CD4-positive, alpha-beta T cell treated with Interleukin-21 for 1 hour (primary cell): Measurements from ENCODE around the gene STK32C.

Experiments
- DNase-seq: peaks from one replicate; pipeline ENCODE4 v3.0.0-alpha.2; 2020

STK32C gene

DNA sequence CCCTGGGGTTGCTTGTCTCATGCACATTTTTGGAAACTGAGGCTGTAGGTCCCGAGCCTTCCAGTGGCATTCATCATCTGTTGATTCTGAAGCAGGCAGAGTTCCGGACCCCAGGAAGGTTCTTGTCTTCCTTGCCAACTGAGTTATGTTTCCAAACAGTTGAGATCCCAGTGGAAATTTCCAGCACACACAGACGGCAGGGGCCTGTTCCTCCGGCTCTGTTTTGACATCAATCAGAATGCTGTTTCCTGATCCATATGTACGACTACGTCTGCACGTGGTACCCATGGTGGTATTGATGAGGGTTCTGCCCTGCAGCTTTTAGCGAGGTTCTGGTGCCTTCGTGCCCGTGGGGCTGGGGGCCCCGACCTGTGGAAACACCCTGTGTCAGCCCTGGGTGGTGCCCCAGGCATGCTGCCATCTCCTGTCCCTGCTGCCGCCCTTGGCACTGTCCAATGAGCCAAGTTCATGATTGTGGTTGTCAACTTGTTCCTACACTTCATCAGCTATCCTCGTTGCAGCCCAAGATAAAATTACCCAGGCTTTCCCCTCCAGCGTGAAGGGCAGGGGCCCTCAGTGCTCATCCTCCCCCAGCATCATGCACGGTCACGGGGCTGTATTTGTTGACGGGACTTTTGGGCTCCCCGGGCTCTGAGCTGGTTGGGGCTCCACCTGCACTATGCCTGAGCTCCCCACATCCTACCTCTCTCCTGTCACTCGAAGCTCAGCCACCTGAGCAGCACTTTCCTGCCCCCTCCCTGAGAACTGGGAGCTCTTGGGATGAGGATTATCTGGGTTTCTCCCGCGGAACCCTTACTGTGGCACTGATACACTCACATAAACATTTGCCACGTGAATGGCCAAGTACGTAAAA is 128.8 kb downstream of the STK32C start:
- DNase-seq = no peak

DNA sequence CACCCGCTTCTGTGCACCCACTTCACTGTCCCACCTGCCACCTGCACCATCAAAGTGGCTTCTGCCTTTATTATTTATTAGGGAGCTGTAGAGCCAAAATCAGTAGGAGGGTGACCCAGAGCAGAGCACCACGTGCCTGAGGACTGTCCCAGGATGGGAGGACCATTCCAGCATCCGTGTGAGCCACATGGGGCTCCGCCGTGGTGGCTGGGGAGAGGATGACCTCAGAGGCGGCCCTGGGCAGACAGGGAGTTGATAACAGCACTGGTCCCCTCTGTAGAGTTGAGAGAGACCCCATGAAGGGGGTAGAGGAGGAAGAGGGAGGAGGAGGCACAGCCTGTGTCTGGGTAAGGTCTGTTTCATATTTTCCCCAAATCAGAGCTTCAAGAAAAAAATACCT is 129.7 kb downstream of the STK32C start:
- no peak for DNase-seq

DNA sequence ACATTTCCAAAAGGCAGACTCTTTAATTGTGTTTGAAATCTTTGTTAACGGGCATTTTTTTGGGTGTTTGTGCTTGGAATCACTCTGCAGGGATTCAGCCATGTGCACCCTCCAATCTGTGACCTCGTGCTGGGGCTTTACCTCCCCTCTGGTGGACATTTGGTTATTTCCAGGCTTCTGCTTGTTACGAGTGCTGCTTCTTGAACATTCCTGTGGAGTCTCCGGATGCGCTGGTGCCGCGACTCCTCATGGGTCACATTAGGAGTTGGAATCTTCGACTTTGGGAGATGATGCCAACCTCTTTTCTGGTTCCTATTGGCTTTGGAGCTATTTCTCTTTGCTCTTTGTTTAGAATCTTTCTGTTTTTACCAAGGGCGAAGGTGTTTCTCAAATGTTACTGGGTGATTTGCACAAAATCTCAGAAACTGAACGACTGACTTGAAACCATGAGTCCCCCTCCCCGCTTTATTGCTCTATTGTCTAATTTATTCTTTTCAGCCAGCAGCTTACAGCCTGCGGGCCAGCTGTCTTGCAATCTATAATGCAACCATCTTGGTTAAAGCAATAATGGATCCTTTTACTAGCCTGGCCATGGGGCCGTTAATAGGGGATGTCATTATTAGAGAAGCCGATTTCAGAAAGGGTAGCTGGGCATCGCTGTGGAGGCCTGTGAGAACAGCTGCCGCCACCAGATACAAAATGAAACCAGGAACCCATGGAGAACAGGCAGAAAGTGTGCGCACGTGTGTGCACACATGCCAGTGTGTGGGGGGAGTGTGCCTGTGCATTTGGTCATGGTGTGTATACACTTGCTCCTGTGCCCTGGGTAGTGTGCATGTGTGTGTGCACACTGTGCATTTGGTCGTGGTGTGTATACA is 130.9 kb downstream of the STK32C start:
- DNase-seq = no peak

DNA sequence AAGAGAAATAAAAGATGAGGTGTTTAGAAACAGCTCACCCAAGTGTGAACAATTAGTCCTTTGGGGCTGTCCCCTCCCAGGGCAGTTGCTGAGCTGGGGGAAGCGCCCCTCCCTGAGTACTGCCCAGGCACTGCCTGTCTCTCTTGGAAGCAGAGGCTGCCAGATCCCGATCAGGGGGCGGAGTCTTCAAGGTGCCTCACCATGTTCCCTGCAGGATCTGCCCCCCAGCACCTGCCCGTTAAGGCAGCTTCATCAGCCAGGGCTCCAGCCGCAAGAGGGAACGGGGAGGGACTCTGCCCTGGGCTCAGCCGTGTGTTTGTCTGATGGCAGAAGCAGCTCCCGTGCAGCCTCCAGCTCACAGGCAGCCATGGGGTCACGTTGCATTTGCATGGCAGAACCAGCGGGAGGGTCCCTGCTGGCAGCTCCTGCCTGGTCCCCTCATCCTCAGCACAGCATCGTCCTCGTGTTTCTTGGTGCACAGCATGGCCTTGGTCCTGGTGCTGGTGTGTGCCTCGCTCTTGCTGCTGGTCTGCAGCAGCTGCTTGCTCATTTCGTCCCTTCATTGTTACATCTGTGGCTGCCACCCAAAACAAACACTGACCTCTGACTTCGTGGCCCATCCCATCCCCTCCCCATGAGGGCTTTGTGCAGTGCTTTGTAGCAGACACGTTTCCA is 131.7 kb downstream of the STK32C start:
- no peak for DNase-seq

DNA sequence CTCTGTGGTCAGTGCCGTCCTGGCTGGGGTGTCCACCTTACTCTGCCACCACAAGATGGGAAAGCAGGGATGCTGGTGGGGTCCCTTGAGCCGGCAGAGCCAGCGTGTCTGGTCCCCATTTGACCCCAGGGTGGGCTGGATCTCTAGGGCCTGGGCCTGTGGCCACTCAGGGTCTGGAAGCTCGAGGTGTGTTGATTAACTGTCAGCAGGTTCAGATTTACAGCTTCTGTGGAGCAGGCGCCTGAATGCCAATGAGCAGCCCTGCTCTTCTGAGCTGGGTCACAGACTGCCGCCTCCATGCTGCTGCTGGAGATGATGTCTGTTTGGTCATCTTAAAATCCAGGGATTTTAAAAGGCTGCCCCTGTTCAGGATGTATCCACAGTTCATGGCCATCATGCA is 132.3 kb downstream of the STK32C start:
- DNase-seq = no peak

DNA sequence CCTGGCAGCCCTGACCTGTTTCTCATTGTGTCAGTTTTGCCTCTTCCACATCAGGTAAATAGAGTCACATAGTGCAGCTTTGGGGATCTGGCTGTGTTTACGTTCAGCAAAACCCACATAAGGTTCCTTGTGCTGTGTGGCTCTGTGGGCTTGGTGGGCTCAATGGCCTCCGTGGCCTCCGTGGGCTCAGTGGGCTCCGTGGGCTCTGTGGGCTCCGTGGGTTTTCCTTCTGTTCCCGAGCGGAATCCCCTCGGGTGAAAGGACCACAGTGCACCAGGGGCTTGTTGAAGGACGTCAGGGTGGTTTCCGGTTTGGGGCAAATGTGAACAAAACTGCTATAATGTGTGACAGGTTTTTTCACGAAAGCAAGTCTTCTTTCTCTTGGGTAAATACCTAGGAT is 133.5 kb downstream of the STK32C start:
- DNase-seq = no peak

DNA sequence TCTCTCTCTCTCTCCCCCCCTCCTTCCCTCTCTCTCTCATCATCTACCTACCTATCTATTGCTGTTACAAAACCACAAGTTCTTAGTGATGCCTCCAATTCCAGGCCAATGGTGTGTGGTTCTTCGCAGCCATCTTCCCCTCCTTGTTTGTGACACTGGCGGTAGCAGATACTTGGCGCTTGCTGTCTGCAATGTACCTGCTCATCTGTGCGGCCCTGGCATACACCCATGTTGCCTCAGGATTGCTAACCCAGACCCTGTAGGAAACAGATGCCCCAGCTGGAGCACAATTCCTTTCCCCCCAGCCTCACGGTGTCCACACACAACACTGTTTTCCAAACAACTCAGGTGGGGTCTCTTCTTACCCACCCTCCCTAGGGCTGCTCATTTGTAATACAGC is 134.6 kb downstream of the STK32C start:
- DNase-seq = no peak

DNA sequence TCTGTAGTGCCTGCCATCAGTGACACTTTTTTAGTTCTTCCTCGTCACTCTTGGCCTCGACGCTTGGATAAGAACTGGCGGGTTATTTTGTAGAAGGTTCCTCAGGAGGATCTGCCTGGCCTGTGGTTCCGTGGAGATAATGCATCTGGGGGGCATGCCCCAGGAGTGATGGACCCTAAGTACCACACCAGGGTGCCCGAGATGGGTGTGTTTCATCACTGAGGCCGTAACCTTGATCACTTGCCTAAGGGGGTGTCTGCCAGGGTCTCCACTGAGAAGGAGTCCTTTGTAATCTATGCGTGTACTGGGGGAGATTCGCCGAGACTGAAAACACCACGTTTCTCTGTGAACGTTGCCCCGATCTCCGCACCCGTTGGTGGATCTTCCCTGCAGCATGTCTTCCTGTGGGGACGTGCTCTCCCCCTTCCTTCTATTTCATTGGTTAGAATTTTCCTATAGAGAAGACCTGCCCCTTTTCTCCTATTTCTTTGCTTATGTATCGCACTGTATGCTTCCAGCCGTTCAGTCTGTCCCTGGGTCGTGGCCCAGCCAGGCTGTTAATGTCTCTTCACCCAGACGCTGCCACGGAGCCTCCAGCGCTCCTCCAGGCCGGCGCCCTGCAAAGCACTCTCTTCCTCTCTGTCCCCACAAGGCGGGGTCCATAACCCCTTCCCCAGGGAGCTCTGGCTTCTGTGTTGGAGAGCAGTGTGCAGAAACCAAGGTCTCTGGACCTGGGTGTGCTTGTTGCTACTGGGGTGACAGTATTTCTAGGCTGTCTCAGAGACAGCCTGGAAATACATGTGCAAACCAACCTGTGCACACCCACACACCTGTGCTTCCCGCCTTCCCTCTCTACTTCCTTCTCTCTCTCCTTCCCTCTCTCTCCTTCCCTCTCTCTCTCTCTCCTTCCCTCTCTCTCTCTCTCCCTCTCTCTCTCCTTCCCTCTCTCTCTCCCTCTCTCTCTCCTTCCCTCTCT is 135.4 kb downstream of the STK32C start:
- DNase-seq = no peak

DNA sequence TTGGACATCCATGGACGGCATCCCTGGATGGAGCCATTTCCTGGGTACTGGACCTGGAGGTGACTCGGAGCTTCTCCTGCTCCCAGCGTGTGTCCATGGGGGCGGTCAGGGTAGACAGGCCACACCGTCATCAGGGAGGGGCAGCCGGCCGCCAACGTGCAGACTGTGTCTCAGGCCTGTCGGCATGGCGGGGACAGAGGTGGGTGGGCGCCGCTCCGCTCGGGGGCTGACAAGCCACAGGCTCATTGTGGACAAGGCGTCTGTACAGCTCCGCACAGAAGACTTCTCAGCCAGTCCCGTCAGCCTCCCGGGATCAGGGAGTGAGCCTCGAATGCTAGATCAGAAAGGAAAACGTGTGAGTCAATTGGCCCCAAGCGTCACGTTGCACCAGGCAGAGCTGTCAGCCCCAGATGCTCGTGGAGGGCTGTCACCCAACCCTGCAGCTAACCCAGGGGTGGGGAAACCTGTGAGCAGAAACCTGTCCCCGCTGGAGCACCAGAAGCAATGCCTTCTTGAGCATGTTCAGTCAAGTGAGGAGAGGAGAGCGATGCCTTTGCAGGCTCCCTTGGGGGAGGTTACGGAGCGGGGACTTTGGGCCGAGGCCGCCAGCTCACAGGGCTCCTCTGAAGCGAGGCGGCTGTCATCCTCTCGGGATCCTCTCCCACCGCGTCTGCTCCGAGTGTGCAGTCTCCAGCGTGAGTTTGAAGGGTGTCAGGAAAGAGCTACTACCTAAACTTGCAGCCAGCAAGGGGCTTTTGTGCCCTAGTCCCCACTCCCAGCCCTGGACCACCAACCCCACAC is 137.0 kb downstream of the STK32C start:
- no peak for DNase-seq

DNA sequence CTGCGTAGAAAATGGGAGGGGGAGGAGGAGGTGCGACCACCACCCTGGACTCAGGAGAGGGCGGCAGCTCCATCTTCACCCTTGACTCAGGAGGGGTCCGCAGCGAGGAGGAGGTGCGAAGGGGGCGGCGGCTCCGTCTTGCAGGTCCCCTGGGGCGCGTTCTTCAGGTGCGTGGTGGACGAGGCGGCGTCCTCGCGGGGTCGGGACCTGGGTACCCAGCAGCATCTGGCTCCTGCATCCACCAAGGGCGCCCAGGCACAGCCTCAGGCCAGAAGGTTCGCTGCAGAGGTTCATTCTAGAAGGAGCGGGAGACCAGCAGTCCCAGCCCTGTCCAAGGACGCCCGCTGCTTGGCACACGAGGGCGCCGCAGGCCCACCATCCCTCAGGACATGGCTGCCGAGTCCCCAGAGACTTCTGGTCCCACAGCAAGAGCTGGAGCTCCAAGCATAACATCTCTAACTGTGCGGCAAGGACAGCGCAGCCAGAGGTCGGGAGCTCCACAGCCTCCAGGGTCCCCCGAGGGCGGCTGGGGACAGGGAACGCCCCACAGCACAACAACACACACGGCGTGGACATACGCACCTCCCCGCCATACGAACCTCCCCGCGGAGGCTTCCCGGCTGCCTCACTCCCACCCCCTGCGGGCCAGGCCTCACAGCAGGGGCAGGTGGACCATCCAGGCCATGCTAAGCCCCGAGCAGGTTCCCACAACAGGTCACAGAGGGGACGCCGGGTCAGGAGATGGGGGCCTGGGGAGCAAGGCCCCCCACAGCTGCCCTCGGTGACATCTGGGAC is 137.8 kb downstream of the STK32C start:
- DNase-seq = no peak

DNA sequence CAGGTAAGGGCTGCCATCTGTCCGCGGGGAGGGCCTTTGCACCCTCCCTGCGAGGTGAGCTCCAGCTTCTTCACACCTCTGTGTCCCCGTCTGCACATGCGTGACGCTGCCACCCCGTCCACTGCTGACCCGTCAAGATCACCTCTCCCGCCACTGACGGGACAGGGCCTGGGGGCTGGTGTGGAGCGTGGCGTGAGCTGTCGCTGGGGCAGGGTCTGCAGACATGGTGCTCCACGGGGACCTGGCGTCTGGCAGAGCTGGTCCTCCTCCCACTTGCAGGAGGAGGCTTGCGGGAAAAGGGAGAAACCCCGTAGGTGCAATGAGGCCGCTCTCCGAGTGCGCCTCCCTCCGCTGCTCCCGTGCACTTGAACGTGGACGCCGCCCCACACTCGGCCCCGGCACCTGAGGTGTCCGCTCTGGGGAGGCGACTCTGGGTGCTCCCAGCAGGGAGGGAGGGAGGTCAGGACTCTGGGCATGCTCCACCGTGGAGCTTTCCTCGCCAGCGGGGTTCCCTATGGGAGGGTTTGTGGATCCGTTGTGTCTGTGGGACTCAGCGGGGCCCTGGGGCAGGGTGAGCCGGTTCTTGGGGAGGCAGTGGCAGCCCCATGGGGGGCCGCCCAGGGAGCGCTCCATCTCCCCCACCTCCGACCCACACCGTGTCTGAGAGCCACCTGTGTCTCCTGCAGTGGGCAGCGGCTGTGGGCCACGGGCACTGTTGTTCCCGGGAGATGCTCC is 138.6 kb downstream of the STK32C start:
- DNase-seq = no peak

DNA sequence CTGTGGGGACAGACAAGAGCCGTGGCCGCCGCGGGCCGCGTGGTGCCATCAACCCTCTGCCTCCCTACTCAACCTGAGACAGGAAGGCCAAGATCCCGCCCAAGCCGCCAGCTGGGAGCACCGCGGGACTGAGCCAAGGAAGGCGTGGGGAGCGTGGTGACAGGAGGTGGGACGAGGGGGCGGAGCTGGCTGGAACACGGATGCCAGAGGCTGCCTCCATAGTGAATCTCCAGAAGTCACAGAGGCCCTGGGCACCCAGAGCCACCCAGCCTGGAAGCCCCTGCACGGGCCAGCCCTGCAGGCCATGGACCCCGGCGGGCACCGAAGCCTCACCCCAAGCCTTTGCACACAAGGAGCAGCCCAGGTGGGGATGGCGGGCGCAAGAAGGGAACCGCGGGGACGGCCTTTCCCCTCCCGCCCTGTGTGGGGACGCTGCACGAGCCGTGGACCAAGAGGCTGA is 139.1 kb downstream of the STK32C start:
- no peak for DNase-seq

DNA sequence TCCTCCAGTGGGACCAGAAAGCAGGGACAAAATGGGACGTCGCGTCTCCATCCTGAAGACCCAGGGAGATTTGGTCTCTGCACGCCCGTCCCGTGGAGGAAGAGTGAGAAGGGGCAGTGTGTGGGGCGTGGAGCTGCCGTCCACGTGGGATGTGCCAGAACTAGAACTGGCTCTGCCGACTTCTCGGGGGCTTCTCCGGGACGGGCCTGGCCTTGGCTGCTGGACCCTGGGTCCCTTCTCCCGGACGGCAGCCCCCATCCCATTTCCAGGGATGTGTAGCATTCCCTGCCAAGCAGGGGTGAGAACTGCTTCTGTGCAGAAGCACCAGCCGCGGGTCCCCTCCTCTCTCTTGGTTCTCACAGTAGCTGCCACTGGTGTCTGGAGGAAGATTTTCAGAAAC is 139.8 kb downstream of the STK32C start:
- DNase-seq = no peak

DNA sequence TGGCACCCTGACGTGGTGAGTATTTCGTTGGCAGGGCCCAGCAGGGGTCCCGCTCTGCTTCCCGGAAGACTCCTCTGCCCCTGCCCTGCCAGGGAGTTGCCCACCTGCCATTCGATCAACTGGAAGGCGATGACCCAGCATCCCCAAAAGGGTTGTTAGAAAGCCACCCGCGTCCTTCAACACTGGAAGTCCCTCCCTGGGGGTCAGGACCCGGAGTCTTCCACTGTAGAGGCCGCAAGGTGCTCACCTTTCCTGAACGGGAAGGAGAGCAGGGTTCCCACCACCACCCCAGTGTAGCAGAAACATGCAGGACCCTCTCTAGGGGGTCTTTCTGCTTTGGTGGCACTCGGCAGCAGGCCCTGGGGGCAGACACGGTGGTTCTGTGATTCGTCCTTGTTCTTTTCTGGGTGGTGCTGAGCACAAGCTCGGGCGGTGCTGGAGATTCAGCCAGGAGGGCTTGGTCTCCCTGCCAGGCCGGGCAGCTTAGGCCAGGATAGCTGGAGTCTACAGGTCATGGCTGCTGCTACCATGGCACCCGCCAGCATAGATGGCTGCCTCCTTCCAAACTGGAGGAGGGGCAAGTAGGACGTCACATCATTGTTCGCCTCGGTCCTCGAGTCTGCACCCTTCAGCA is 140.6 kb downstream of the STK32C start:
- no peak for DNase-seq

DNA sequence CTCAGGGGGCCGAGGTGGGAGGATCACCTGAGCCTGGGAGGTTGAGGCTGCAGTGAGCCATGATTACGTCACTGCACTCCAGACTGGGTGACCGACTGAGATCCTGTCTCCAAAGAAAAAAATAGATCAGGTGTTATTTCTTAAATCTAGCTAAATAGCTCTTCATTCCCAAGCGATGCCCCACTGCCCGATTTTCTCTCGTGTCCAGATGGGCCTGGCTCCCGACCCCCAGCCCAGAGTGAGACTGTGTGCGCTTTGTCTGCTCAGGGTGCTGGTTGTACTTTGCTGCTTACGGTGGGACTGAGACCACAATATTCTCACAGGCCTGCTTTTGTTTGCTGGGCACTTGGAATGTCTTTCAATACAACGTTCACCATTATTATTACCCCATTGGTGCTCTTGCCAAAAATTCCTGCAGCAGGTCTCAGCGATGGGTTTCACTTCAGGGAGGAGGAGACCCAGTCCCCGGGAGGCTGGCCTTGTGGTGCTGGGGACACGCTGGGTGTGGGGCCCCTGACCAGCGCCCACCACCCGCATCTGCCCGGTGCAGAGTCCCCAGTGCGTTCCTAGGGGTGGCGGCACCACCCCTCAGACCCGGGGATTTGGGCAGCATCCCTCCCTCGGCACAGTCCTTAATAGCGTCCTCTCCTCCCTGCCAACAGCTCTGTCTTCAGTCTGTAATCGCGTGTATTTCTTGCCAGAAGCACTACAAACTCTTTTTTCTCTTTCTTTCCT is 141.4 kb downstream of the STK32C start:
- DNase-seq = no peak

DNA sequence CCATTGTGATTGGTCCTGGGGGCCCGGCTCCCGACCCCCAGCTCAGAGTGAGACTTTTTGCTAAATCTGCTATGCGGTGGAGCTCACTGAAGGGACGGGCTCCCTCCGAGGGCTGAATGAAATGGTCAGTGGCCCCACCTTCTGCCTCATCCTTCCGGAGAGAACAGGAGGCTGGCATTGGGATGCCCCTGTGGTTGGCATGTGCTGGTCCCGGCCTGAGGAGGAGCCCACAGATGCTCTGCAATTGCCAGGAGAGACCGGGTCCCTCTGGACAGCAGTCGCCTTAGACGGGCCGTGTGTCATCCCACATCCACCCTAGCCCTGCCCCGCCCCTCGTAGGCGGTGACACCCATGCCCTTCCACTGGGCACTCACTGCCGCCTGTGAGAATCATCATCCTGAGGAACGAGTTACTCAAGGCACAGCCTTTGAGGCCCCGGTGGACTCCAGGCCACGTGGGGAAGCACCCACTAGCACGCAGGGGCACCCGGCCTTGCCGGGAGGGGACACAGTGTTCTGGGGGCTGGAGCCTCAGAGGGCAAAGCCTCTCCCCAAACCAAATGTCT is 142.3 kb downstream of the STK32C start:
- DNase-seq = no peak

DNA sequence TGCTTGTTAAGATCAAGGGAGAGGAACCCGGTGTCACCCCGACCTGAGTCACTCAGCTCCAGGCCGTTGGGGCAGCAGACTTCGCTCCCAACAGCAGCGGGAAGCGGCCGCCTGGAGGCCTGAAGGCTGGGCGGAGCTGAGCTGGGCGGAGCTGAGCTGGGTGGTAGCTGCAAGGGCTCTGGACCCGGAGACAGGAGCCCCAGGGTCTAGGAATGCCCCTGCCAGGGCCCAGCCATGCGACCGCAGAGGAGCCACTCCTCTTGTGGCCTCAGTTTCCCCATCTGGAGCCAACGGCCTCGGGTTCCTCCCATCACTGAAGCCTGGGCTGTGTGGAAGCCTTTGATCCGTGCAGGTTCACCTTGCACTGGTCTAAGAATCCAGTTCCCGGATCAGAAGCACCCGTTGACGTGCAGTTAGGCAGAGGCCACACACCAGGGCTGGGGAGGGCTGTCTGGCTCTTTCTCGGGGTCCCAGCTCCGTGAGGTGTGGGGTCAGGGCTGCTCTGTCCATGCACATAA is 142.9 kb downstream of the STK32C start:
- DNase-seq = no peak
